Pancreas (tissue), 10 donors: ENCODE measurements around the gene LUM. TPM values are rescaled to one million over a fixed set of nuclear protein-coding genes. Genes with fewer than 3 reads are reported as not detected.

Experiments used
- ATAC-seq, 4 donors: fragments of 200-7000 bp; cut with Tn5 transposase; one replicate each; pipeline versions ENCODE4 v1.8.0 to v1.9.1; 2020; ENCODE audit warnings: mild to moderate bottlenecking in 4 of 4, moderate library complexity in 4 of 4
- DNase-seq, 6 donors: peaks; one replicate each; pipeline ENCODE4 v3.0.0-alpha.2; 2020
- FAIRE-seq: peaks from 2 replicates; lab custom pipeline; 2012; peaks lifted over from hg19 to GRCh38; lab: Jason Lieb, UNC
- H3K27ac ChIP-seq, 4 donors: fragments of 200-600 bp; sonication (generic); 1 replicate in 3 of 4; 2 replicates in 1 of 4; pipeline versions ENCODE4 v1.5.0 to v1.8.0; 2020
- H3K27me3 ChIP-seq, 4 donors: fragments of 200-600 bp; one replicate each; pipeline ENCODE4 v1.8.0; 2021
- H3K36me3 ChIP-seq, 3 donors: fragments of 200-600 bp; sonication (generic) in 1 of 3; one replicate each; pipeline versions ENCODE4 v1.5.0 to v1.8.0; 2020 to 2021
- H3K4me1 ChIP-seq, 3 donors: fragments of 200-600 bp; one replicate each; pipeline ENCODE4 v1.8.0; 2021
- H3K4me3 ChIP-seq, 4 donors: fragments of 200-600 bp; sonication (generic) in 2 of 4; one replicate each; pipeline versions ENCODE4 v1.5.0 to v1.8.0; 2020 to 2021
- H3K9me3 ChIP-seq, 4 donors: fragments of 200-600 bp; one replicate each; pipeline ENCODE4 v1.8.0; 2021
- WGBS, 2 donors: extraction: QIAGEN DNeasy Blood & Tissue Kit; methylation state at CpG; one replicate each; pipeline ENCODE4 v1.1.7; 2013; 5-methylcytosine and 5-hydroxymethylcytosine counted together
- intact Hi-C, 3 donors: fragments of 100-400 bp; cut with DNase I; formaldehyde crosslinking; loops; one replicate each; pipeline versions ENCODE4 v1.11.1 to v1.14.2; 2022
- polyA plus RNA-seq, 2 donors: library from polyadenylated mRNA; stranded (reverse); fragments of 200-250 nt; gene quantifications; one replicate each; pipeline ENCODE4 v1.2.3, GENCODE V29; 2013
- total RNA-seq, 6 donors: library from RNA; stranded (reverse); fragmentation: NEBNext Ultra II Directional in 4 of 6; extraction: Animal tissue kit (Norgen Biotek cat#: 25700) in 4 of 6; gene quantifications; one replicate each; pipeline versions ENCODE4 v1.2.1 to v1.2.4, GENCODE V29; 2021 to 2023
- TF ChIP-seq, protein P1 (sequence below), 4 donors: fragments of 200-600 bp; sonication (generic) in 3 of 4; IDR thresholded peaks; one replicate each; pipeline versions ENCODE4 v1.5.0 to v1.8.0; 2021; ENCODE audit warnings: antibody characterized with exemption in 4 of 4
- donor health status: healthy with polysubstance abuse.
- donor health status: DM: no; HTN: no; CAD: no; lungs with moderate emphysema.
- donor health status: DM: no; HTN: no; CAD: no.
- donor health status: control.
- donor health status: control.
- donor health status: Bipolar disorder and iron deficiency.
- donor health status: DM: yes; HTN: yes; CAD: no.
- donor health status: DM: no; HTN: no; CAD: no.
- donor health status: DM: no; HTN: no; CAD: no.
- donor health status: DM: yes; HTN: yes; CAD: no.

The LUM gene
- total and polyA plus RNA-seq, 8 donors: 5.1 to 164 (median 18.4) TPM

- intact Hi-C loops: no loop called here
- H3K27me3 ChIP-seq: no peaks in the 10 kb centered on the region
- no peaks in the 10 kb centered on the region for H3K36me3 ChIP-seq
- no peak overlapping the region for H3K4me3 ChIP-seq
- ATAC-seq (no peak), FAIRE-seq (no peak), DNase-seq (no peak)
- no peaks in the 10 kb centered on the region for H3K9me3 ChIP-seq
- TF ChIP-seq, protein P1, sequence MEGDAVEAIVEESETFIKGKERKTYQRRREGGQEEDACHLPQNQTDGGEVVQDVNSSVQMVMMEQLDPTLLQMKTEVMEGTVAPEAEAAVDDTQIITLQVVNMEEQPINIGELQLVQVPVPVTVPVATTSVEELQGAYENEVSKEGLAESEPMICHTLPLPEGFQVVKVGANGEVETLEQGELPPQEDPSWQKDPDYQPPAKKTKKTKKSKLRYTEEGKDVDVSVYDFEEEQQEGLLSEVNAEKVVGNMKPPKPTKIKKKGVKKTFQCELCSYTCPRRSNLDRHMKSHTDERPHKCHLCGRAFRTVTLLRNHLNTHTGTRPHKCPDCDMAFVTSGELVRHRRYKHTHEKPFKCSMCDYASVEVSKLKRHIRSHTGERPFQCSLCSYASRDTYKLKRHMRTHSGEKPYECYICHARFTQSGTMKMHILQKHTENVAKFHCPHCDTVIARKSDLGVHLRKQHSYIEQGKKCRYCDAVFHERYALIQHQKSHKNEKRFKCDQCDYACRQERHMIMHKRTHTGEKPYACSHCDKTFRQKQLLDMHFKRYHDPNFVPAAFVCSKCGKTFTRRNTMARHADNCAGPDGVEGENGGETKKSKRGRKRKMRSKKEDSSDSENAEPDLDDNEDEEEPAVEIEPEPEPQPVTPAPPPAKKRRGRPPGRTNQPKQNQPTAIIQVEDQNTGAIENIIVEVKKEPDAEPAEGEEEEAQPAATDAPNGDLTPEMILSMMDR (IDR thresholded peaks at IDR 0.05): no peak
- H3K27ac ChIP-seq: no peak overlapping the region
- no peaks in the 10 kb centered on the region for H3K4me1 ChIP-seq
These were observed 37.9 kb downstream of the LUM start for GRCh38 chr12:91073426-91073825.

- ATAC-seq: no peak
- intact Hi-C loops: no loop called here
- FAIRE-seq: no peak
- H3K36me3 ChIP-seq: no peaks in the 10 kb centered on the region
- no peaks in the 10 kb centered on the region for H3K4me1 ChIP-seq
- 87 to 89% methylated on average over 2 of the region's 2 CpGs for WGBS, 2 donors
- TF ChIP-seq, protein P1 (IDR thresholded peaks at IDR 0.05): no peak
- H3K27me3 ChIP-seq: no peaks in the 10 kb centered on the region
- DNase-seq: no peak
- H3K4me3 ChIP-seq: no peak overlapping the region
- H3K9me3 ChIP-seq: no peaks in the 10 kb centered on the region
- no peak overlapping the region for H3K27ac ChIP-seq
These were observed 38.4 kb downstream of the LUM start for GRCh38 chr12:91072931-91073330.

GRCh38 chr12:91070936-91071335, 40.4 kb downstream of the LUM start:
- no peak overlapping the region for H3K4me3 ChIP-seq
- no peaks in the 10 kb centered on the region for H3K36me3 ChIP-seq
- intact Hi-C loops: no loop called here
- DNase-seq: no peak
- no peaks in the 10 kb centered on the region for H3K4me1 ChIP-seq
- no peak for FAIRE-seq
- no peak for ATAC-seq
- H3K27ac ChIP-seq: no peak overlapping the region
- no peaks in the 10 kb centered on the region for H3K27me3 ChIP-seq
- H3K9me3 ChIP-seq: no peaks in the 10 kb centered on the region
- TF ChIP-seq, protein P1 (IDR thresholded peaks at IDR 0.05): no peak

GRCh38 chr12:91065396-91065795, 45.9 kb downstream of the LUM start:
- Histone ChIP-seq H3K4me3 (no peak overlapping the region), H3K36me3 (no peaks in the 10 kb centered on the region), H3K4me1 (no peaks in the 10 kb centered on the region), H3K27me3 (no peaks in the 10 kb centered on the region), H3K9me3 (no peaks in the 10 kb centered on the region), H3K27ac (no peak overlapping the region)
- intact Hi-C loops: no loop called here
- ATAC-seq: no peak
- TF ChIP-seq, protein P1 (IDR thresholded peaks at IDR 0.05): no peak
- DNase-seq: no peak
- WGBS, 2 donors: 76 to 88% methylated on average over 3 of the region's 3 CpGs
- no peak for FAIRE-seq

- 62 to 70% methylated on average over 3 of the region's 3 CpGs for WGBS, 2 donors
- Histone ChIP-seq H3K27ac (no peak overlapping the region), H3K4me3 (no peak overlapping the region), H3K27me3 (no peaks in the 10 kb centered on the region), H3K36me3 (no peaks in the 10 kb centered on the region), H3K9me3 (no peaks in the 10 kb centered on the region), H3K4me1 (no peaks in the 10 kb centered on the region)
- TF ChIP-seq, protein P1 (IDR thresholded peaks at IDR 0.05): no peak
- no peak for DNase-seq
- no peak for FAIRE-seq
- intact Hi-C loops: no loop called here
- ATAC-seq: no peak
These were observed 46.7 kb downstream of the LUM start for GRCh38 chr12:91064640-91065039.
